OCI-LY3 (cell line): ENCODE data around the gene TMCC2.

Experiments
- CTCF ChIP-seq: fragments of 200-600, 300-600 bp; sonication (generic); IDR thresholded peaks from 2 replicates; pipeline ENCODE4 v1.5.1; 2014; ENCODE audit warnings: antibody characterized with exemption, low read length, low read depth
- EZH2phosphoT487 ChIP-seq: fragments of 200-600 bp; shearing (Covaris generic); IDR thresholded peaks from 2 replicates; pipeline ENCODE4 v1.6.1; 2018; ENCODE audit warnings: antibody characterized with exemption, mixed run types, low read depth

- TF ChIP-seq CTCF (no peak), EZH2phosphoT487 (no peak)
These were observed 16.4 kb upstream of the TMCC2 start, which contains the start of gene DSTYK for GRCh38 chr1:205211169-205211838.
